Hepatocyte (in vitro differentiated cells): Measurements from ENCODE around the gene TIAM1.
A peak's percentile ranks its signal among the peaks of the same experiment; 100 is the strongest.

Source experiments
- CTCF ChIP-seq: fragments of 200-600 bp; sonication (generic); IDR thresholded peaks from 2 replicates; pipeline ENCODE4 v1.5.1; 2016; ENCODE audit warnings: antibody characterized with exemption, mild to moderate bottlenecking; ENCODE audit not compliant: poor library complexity
- EZH2 ChIP-seq: fragments of 200-600 bp; sonication (generic); IDR thresholded peaks from 2 replicates; pipeline ENCODE4 v1.6.1; 2016; ENCODE audit warnings: antibody characterized with exemption, mild to moderate bottlenecking, borderline replicate concordance
- EZH2phosphoT487 ChIP-seq: fragments of 200-600 bp; sonication (generic); IDR thresholded peaks from one replicate; pipeline ENCODE4 v1.6.1; 2018; ENCODE audit warnings: antibody characterized with exemption, mild to moderate bottlenecking, low read depth, moderate library complexity; ENCODE audit not compliant: unreplicated experiment, severe bottlenecking

GRCh38 chr21:31117128-31117916 lies 226.7 kb downstream of the TIAM1 start:
- TF ChIP-seq EZH2 (no peak), CTCF (peak; percentile 12), EZH2phosphoT487 (no peak)
